NCI-H146 (cell line): ENCODE measurements around the gene KCTD21.
A peak's percentile ranks its signal among the peaks of the same experiment; 100 is the strongest.
"Not testable (repeated sequence)": the region's sequence is repeated elsewhere in the genome, so short reads cannot be mapped to it uniquely, and the experiment has no call there.

Experiments used
- DNase-seq: peaks from one replicate; lab custom pipeline; 2025; lab: John Stamatoyannopoulos, UW

The KCTD21 gene

DNA sequence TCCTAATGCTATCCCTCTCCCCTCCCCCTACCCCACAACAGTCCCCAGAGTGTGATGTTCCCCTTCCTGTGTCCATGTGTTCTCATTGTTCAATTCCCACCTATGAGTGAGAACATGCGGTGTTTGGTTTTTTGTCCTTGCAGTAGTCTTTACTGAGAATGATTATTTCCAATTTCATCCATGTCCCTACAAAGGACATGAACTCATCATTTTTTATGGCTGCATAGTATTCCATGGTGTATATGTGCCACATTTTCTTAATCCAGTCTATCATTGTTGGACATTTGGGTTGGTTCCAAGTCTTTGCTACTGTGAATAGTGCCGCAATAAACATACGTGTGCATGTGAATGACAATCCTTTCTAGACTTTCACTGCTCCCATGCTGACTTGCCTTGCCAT, 12.6 kb downstream of the KCTD21 start:
- not testable (repeated sequence) for DNase-seq

- no peak for DNase-seq
Observed at GRCh38 chr11:78171951-78172350, 16.5 kb downstream of the KCTD21 start.

GRCh38 chr11:78170874-78171549, 17.4 kb downstream of the KCTD21 start:
- no peak for DNase-seq

GRCh38 chr11:78170413-78170812, 18.0 kb downstream of the KCTD21 start:
- no peak for DNase-seq

- no peak for DNase-seq
Observed at GRCh38 chr11:78168539-78169477, 19.6 kb downstream of the KCTD21 start.

- DNase-seq, result no peak
Observed at GRCh38 chr11:78166855-78167469, 21.5 kb downstream of the KCTD21 start.

DNA sequence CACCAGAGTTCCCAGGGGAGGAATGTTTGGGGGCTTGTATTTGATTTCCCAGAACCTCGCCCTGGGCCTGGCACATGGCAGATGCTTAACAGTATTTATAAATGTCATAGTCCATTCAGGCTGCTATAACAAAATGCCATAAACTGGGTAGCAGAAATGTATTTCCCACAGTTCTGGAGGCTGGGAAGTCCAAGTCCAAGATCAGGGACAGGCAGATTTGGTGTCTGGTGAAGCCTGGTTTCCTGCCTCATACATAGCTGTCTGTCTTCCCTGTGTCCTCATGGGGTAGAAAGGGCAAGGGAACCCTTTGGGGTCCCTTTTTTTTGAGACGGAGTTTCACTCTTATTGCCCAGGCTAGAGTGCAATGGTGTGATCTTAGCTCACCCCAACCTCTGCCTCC, 24.0 kb downstream of the KCTD21 start:
- no peak for DNase-seq

DNA sequence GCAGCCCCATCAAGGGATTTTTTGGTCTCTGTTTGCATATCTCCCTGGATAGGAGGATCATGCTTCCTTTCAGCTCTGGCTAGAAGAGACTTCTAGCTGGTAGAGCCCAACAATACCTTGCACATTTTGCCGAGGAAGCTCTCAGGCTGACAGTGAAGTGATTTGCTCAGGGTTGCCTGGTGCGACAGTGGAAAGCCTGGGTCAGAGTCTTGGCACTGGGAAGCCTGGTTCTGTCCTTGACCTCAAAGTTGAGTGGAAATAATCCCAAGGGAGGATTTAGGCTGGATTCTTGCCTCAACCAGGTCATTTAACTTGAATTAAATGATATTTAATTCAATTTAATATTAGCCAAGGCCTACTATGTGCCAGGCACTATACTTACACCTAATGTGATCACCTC, 24.6 kb downstream of the KCTD21 start:
- no peak for DNase-seq

GRCh38 chr11:78161962-78162371, 26.5 kb downstream of the KCTD21 start:
- no peak for DNase-seq

GRCh38 chr11:78161346-78161745, 27.1 kb downstream of the KCTD21 start:
- no peak for DNase-seq

- DNase-seq, result no peak
Observed at GRCh38 chr11:78160557-78160956, 27.9 kb downstream of the KCTD21 start.

GRCh38 chr11:78158987-78159652, 29.3 kb downstream of the KCTD21 start:
- DNase-seq, result no peak

- peak; percentile 32 for DNase-seq
Observed at GRCh38 chr11:78156127-78156844, 32.1 kb downstream of the KCTD21 start.

DNA sequence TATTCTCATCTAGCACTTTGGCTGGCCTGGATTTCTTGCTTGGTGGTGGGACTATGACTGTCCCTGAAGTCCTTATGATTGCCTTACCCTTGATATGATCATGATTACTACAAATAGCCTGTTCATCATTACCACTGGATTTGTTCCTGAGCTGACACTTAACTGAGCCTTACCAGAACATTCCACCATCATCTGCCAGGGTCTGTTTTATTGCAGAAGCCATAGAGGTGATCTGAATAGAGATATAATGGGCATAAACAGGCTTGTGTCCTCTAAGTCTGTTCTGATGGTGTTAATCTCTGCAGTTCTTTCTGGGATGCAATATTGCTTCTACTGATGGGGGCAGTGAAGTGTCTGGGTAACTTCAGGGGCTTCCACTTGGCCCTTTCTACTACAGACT, 36.6 kb downstream of the KCTD21 start:
- DNase-seq, result no peak

GRCh38 chr11:78150754-78151153, 37.7 kb downstream of the KCTD21 start:
- DNase-seq, result no peak

- DNase-seq, result no peak
Observed at GRCh38 chr11:78150346-78150745, 38.1 kb downstream of the KCTD21 start.

GRCh38 chr11:78149646-78150045, 38.8 kb downstream of the KCTD21 start:
- DNase-seq, result no peak

DNA sequence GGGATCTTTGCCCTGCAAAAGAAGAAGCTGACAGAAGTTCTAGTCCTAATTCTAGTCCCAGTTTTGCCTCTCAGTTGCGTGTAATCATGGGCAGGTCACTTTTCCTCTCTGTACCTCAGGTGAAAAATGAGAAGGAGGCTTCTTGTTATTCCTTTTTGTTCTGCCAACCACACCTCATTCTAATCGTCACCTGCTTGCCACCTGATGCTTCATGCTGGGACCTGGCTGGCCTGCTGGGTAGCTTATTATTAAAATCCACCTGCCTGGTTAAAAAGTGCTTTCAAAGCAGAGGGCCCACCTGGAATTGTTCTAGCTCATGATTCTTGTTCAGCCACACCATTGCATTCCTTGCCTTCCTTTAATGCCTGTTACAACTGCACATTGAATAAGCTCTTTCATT, 40.6 kb downstream of the KCTD21 start:
- peak; percentile 96 for DNase-seq

DNA sequence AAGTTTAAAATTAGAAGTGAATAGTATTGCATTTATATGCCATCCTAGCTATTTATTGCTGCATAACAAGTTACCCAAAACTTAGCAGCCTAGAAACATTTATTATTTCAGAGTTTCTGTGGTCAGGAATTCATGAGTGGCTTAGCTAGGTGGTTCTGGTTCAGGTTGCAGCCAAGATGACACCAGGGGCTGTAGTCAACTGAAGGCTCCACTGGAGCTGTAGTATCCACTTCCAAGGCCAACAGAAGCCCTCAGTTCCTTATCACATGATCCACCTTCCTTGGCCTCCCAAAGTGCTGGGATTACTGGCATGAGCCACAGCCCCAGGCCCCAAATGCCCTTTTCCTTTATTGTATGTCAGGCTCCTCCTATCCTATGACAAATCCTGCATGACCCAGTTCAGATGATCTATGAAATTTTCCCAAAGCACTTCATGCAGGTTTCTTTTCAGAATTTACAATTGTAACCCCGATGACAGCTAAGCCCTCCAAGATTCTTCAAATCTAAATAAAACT, 42.9 kb downstream of the KCTD21 start:
- DNase-seq, result no peak

- no peak for DNase-seq
Observed at GRCh38 chr11:78140392-78141077, 47.9 kb downstream of the KCTD21 start.
